SKM-1 treated with dmso at 0.1 percent for 144 hours (cell line): Measurements from ENCODE around the gene DAD1.

Source experiments
- DNase-seq: peaks from one replicate; lab custom pipeline; 2025; ENCODE audit not compliant: unreplicated experiment; lab: John Stamatoyannopoulos, UW

DAD1 gene

GRCh38 chr14:22520796-22521195 is 68.2 kb downstream of the DAD1 start:
- DNase-seq = no peak

- no peak for DNase-seq
These were observed 68.9 kb downstream of the DAD1 start for GRCh38 chr14:22519877-22520685.

- no peak for DNase-seq
These were observed 71.0 kb downstream of the DAD1 start for GRCh38 chr14:22518073-22518472.

- no peak for DNase-seq
These were observed 71.8 kb downstream of the DAD1 start for GRCh38 chr14:22517117-22517720.

- DNase-seq = no peak
These were observed 73.1 kb downstream of the DAD1 start for GRCh38 chr14:22515929-22516328.
